NCI-H82 treated with DMSO at 0.1 percent for 48 hours (cell line): ENCODE results near the gene GPR152.
"Not testable (repeated sequence)": the region's sequence is repeated elsewhere in the genome, so short reads cannot be mapped to it uniquely, and the experiment has no call there.

Experiments
- DNase-seq: peaks from one replicate; lab custom pipeline; 2025; ENCODE audit not compliant: unreplicated experiment; lab: John Stamatoyannopoulos, UW

The GPR152 gene

GRCh38 chr11:67466962-67467771 is 14.6 kb upstream of the GPR152 start:
- DNase-seq: no peak

- no peak for DNase-seq
Observed at GRCh38 chr11:67466367-67466766, 13.8 kb upstream of the GPR152 start.

GRCh38 chr11:67465530-67465929 is 13.0 kb upstream of the GPR152 start:
- DNase-seq: not testable (repeated sequence)

DNA sequence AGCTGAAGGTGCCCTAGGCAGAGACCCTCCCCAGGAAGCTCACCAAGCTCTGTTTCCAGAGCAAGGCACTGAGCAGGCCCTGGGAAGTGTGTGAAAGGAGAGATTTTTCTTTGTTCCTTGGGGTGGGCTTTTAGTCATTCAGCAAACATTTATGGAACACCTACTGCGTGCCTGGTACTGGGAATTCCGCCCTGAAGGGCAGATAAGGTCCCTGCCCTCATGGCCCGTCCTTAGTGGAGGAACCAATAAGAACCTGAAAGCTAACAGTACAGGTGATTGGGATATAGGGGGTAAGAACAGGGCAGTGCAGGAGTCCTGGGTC is 12.6 kb upstream of the GPR152 start:
- DNase-seq: no peak

DNA sequence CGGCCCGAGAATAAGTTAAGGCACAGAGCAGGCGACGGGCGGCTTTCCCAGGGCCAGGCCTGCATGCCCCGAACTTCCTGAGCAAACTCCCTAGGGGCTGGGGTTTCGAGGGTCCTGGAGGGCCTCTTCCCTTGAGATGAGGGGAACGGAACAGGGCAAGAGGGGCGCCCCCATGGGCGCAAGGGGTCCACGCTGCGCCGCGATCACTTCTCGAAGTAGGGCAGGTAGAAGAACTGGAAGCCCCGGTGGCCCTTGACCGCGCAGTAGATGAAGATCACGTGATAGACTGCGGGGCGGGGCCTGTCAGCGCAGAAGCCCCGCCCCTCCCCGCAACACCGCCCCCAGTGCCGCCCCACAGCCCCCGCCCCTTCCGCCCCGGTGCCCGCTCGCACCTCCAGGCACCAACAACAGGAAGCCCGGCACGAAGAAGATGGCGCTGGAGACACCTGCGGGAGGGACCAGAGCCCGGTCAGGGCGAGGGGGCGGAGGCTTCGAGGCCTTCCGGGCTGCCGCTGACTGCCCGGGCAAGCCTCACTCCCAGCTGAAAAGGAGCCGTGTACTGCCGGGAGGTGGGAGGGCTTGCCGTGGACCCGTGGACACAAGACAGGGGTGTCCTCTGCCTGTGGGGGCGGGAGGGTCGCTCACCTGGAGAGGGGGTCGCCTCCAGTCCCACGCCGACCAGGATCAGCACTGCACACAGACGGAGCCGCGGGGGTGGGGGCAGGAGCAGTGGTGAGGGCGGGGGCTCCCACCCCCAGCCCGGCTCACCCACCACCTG is 12.1 kb upstream of the GPR152 start:
- DNase-seq: no peak

DNA sequence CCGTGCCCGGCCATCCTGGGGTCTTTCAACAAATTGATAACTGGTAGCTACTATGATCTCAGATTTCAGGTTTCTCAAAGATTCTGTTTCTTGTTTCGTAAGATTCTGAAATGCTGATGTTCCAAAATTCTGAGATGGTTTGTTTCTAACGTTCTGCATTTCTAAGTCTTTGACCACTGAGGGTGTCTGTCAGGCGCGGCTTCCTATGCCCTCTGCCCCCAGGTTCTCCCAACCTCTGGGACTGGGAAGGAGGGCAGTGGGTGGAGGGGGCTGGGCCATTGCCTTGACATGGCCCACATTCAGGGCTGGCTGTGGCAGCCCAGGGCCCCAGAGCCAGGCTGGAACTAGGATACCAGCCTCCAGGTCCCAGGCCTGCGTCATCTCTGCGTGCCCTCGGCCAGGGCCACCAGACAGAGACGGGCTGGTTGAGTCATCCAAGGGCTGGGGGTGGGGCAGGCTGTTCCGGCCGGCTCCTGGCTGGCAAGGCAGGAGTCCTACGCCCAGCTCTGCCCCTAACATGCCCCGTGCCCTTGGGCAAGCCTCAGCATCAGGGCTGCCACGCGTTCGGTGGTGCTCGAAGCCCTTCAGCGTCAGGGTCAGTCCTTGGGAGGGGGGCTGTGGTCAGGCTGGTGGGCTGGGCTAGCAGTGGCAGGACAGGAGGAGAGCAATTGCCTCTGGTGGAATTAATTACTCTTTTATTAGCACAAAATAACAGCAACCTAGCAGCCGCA is 11.3 kb upstream of the GPR152 start:
- no peak for DNase-seq

DNA sequence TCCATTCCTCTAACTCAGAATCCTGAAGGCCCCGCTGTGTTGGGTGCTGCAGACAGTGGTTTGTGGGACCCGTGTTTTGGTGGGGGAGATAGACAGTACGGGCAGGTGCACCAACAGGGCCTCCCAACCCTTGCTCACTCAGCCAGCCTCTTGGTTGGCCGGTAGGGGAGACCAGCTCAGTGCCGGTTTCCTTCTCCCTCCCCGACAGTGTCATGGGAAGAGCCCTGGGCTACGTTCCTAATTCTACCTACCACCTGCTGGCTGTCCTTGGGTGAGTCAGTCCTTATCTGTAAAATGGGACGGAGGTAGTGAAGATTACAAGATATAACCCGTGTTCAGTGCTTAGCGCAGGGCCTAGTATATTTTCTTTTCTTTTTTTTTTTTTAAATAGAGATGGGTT is 10.7 kb upstream of the GPR152 start:
- DNase-seq: no peak

DNA sequence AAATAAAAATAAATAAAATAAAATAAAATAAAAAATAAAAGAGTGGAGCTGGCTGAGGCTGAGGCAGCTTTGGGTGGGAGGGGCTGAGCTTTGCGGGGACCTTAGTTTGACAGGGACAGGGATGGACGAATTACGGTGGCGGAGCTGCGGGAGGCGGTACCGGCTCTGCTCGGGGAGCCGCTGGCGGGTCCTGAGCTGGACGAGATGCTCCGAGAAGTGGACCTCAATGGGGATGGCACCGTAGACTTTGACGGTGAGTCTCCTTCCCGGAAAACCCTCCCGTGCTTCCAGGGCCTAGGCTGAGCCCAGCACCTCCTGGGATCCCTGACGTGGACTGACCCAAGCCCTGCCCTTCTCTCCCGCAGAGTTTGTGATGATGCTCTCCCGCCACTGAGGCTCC is 5.7 kb upstream of the GPR152 start:
- no peak for DNase-seq

DNA sequence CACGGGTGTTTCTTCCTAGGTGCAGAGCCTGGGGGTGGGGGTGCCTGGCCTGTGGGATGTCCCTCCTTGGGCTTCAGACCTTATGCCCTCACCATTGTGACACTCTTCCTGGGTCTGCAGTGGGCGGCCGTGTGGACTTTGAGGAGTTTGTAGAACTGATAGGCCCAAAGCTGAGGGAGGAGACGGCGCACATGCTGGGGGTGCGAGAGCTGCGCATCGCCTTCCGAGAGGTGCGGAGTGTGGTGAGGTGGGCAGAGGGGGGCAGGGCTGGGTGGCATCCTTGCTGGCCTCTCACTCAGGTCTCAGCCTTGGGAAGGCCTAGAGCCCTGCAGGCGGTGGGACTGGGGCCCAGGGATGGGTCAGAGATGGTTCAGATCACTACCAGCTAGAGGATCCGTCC is 4.9 kb upstream of the GPR152 start:
- no peak for DNase-seq

DNA sequence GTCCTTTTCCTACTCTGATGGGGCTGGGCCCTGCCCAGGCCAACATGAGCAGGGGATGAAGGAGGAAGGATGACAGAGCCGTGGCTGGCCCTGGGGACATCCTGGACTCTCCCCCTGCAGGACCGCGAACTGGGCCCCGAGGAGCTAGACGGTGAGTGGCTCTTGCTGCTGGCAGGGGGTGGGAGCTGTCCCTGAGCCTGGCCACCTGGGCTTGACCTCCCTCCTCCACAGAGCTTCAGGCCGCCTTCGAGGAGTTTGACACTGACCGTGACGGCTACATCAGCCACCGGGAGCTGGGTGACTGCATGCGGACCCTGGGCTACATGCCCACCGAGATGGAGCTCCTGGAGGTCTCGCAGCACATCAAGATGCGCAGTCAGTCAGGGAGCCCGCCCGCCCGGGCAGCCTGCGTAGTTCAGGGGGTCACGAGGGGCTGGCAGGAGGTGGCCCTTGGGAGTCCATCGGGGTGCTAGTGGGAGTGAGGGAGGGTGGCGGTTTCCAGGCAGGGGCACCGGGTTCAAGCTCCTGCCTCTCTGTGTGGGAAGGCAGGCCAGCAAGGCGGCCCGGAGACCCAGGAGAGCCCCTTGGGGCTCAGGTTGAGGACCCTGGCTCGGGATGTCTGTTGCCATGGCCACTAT is 3.7 kb upstream of the GPR152 start:
- no peak for DNase-seq

GRCh38 chr11:67455054-67455453 is 2.5 kb upstream of the GPR152 start, which contains the start of gene CABP4:
Gene CABP4, plus strand, starts transcription at chr11:67455354. Its CDS starts 70 bp downstream, at chr11:67455424.
- no peak for DNase-seq

DNA sequence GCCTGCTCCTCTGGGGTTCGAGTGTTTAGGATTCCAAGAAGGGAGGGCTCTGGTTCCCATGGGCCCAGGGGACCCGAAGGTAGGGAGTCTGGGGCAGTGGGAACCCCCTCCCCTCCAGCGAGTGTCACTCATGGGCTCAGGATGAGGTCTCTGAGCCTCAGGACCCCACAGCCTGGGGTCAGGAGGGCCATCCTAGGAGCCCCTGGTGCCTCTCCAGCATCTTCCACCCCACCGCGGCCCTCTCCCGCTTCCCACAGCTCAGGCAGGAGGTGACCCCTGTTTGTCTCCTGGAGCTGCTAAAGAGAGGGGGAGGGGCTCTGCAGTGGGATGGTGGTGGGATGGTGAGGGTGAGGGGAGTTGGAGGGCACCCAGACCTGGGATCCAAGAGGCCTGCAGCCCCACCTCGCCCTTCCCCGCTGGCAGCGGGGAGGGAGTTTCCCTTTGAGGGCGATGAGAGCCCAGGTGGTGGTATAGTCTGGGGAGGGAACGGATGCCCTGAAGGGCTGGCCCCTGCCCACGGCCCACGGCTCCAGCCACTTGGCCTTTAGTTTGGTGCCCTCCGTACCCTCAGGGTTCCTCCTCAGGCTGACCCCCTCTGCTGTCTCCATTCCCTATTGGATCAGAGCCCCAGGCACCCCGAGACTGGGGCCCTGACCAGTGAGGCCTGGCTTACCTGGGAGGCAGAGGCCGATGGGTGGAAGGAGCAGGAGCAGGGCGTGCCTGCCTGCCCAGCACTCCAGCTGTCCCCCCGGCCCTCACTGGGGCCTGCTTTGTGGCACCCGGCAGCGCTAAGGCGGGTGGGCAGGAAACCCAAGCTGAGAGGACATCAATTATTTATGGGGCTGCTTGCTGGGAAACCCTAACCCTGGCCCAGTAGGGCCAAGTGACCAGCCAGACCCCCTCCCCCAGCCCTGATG is 1.5 kb upstream of the GPR152 start:
- no peak for DNase-seq

DNA sequence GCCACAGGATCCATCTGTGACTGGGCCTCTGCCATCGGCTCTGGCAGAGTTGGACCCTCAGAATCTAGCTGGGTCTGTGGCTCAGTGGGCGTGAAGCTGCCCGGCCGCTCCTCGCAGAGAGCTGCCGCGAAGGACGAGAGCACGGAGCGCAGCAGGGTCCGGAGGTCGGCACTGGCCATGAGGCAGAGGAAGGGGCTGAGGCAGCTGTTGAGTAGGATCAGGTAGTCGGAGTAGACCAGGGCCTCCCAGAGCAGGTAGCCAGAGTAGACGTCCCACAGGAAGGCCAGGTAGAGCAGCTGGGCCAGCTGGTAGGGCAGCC is 912 bp downstream of the GPR152 start:
- no peak for DNase-seq

- DNase-seq: no peak
Observed at GRCh38 chr11:67450796-67451657, 1.5 kb downstream of the GPR152 start.

DNA sequence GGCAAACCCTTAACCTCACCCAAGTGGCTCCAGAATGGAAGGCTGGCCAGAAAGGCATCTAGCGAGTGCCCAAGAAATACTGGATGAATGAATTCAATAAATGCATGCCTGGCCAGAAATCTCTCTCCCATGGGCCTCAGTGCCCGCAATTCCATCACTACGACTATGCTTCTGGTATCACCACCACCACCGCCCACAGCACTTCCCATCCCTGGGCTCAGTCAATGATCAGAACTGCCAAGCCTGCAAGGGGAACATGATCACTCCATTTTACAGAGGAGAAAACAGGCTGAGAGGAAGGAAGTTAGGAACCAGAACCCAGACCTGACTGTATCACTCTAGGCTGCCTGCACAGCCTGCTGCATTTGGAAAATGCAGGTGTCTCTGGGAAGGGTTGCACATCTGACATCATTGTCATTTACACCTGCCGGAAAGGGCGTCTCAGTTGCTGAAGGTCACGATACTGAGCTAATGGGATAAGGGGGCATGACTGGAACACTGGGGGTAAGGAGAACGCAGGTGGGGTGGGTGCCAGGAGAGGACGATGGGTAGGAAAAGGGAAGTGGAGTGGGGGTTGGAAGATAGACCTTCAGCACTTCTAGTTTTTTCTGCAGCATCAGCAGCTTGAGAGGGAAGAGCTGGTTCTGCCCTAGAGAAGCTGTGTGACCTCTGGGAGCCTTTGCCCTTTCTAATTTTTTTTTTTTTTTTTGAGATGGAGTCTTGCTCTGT is 3.2 kb downstream of the GPR152 start:
- no peak for DNase-seq

DNA sequence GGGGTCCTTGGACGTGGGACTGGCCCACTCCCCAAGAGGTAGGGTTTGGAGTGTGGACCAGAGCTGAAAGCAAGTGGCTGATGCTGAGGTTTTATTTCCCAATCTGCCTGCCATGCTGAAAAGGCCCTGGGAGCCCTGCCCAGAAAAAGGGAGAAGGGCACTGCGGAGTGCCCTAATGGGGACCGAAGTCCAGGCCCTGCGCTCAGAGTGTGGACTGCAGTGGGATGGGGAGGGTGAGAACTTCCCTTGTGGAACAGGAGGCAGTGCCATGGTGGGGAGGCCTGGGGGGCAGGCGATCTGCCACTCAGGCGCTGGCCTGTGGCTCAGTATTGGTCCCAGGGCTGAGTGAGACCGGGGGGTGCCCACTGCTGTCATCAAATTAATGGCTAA is 4.3 kb downstream of the GPR152 start:
- no peak for DNase-seq

DNA sequence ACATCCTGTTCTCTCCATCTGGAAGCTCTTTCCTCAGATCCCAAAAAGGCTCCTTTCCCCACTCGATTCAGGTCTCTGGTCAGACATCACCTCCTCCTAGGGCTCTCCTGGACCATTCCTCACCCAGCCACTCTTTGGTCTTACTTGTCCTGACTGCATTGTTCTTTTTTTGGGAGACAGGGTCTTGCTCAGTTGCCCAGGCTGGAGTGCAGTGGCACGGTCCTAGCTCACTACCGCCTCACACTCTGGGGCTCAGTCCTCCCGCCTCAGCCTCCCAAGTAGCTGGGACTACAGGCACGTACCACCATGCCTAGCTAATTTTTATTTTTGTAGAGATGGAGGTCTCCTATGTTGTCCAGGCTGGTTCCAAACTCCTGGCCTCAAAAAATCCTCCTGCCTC is 7.0 kb downstream of the GPR152 start:
- no peak for DNase-seq

DNA sequence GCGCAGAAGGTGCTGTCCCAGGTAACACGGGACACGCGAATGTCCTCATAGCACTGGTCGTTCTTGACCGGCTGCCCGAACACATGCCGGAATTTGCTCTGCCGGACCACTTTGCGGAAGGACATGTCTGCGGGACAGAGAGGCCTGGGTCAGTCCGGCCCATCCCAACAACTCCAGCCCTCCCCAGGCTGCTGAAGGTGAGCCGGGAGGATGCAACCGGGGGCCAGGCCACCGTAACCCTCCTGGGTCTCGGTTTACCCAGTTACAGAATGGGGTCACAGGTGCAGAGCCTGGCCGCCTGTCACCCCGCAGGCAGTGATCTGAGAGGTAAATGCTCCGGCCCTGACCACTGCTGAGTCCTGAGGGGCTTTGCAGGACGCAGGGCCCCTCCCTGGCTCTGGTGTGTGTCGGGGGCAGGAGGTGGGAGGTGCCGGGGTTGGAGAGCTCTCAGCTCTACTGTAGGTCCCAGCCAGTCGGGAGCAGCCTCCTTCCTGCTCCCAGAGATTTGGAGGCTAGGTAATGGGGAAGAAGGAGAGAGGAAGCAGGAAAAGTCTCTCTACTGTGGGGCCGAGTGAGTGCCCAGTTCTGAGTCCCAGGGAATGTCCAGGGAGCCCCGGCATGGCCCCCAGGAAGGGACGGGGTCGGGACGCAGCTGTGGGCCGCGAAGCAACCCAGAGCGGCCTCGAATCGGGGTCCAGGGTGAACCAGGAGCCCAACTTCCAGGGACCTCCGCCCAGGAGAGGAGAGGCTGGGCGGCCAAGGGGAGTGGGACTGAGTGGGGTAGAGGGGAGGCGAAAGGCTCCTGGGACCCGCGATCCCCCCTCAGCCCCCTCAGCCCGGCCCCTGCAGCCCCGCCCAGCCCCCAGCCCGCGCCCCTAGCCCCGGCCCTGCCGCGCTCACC is 9.8 kb downstream of the GPR152 start:
- DNase-seq: no peak
